Smooth muscle cell (in vitro differentiated cells): Measurements from ENCODE around the gene NXF2B. TPM values are rescaled to one million over a fixed set of nuclear protein-coding genes. Genes with fewer than 3 reads are reported as not detected.

Experiments used
- DNase-seq: peaks from one replicate; lab custom pipeline; 2025; ENCODE audit not compliant: unreplicated experiment; lab: John Stamatoyannopoulos, UW
- H2AFZ ChIP-seq: fragments of 200-600 bp; sonication (generic); 2 replicates; pipeline ENCODE4 v1.6.0; 2016; ENCODE audit warnings: antibody characterized with exemption, low read depth, mild to moderate bottlenecking
- H3F3A ChIP-seq: fragments of 200-600 bp; sonication (generic); 2 replicates; pipeline ENCODE4 v1.6.0; 2017; ENCODE audit warnings: antibody characterized with exemption, low read depth
- H3K27ac ChIP-seq: fragments of 200-600 bp; sonication (generic); 2 replicates; pipeline ENCODE4 v1.5.1; 2016; ENCODE audit warnings: low read depth, mild to moderate bottlenecking
- H3K27me3 ChIP-seq: fragments of 200-600 bp; sonication (generic); 2 replicates; pipeline ENCODE4 v1.6.1; 2016; ENCODE audit warnings: low read depth, mild to moderate bottlenecking
- H3K36me3 ChIP-seq: fragments of 200-600 bp; sonication (generic); 2 replicates; pipeline ENCODE4 v1.5.1; 2016; ENCODE audit warnings: low read depth
- H3K4me1 ChIP-seq: fragments of 200-600 bp; sonication (generic); 2 replicates; pipeline ENCODE4 v1.5.1; 2016; ENCODE audit warnings: low read depth
- H3K4me2 ChIP-seq: fragments of 200-600 bp; sonication (generic); 2 replicates; pipeline ENCODE4 v1.6.0; 2016; ENCODE audit warnings: mild to moderate bottlenecking
- H3K4me3 ChIP-seq: fragments of 200-600 bp; sonication (generic); 2 replicates; pipeline ENCODE4 v1.5.1; 2016; ENCODE audit warnings: mild to moderate bottlenecking
- H3K79me2 ChIP-seq: fragments of 200-600 bp; sonication (generic); 2 replicates; pipeline ENCODE4 v1.6.0; 2016; ENCODE audit warnings: low read depth, mild to moderate bottlenecking
- H3K9ac ChIP-seq: fragments of 200-600 bp; sonication (generic); 2 replicates; pipeline ENCODE4 v1.6.0; 2016; ENCODE audit warnings: low read depth
- H3K9me3 ChIP-seq: fragments of 200-600 bp; sonication (generic); replicated peaks from 2 replicates; pipeline ENCODE4 v1.5.1; 2016; ENCODE audit warnings: low read depth
- H4K20me1 ChIP-seq: fragments of 200-600 bp; sonication (generic); 2 replicates; pipeline ENCODE4 v1.6.0; 2016; ENCODE audit warnings: low read depth
- CTCF ChIP-seq: fragments of 200-600 bp; sonication (generic); IDR thresholded peaks from 2 replicates; pipeline ENCODE4 v1.5.1; 2017; ENCODE audit warnings: borderline replicate concordance, mild to moderate bottlenecking, antibody characterized with exemption; ENCODE audit not compliant: insufficient read depth, poor library complexity, severe bottlenecking
- WGBS: methylation state at CpG from one replicate; pipeline ENCODE4 v1.1.7; 2016; ENCODE audit warnings: low lambda C conversion rate; 5-methylcytosine and 5-hydroxymethylcytosine counted together
- polyA plus RNA-seq: library from polyadenylated mRNA; unstranded; fragments of >200 nt; fragmentation: Nextera tagmentation; extraction: Ambion mirVana; gene quantifications from 2 replicates; pipeline ENCODE4 v1.2.1, GENCODE V29; 2016
- total RNA-seq: library from RNA; depleted of rRNA; stranded (reverse); fragments of >200 nt; gene quantifications from 2 replicates; pipeline ENCODE4 v1.2.3, GENCODE V29; 2014

NXF2B gene
- total and polyA plus RNA-seq, 2 experiments from 2014 or later = not detected

GRCh38 chrX:102338162-102338561, 101.6 kb downstream of the NXF2B start:
- Histone ChIP-seq H3K4me2 (no peak overlapping the region), H3F3A (no peaks in the 10 kb centered on the region), H3K79me2 (no peaks in the 10 kb centered on the region), H3K27ac (no peak overlapping the region), H3K9ac (no peak overlapping the region), H3K4me3 (no peak overlapping the region), H3K4me1 (no peaks in the 10 kb centered on the region), H3K36me3 (no peaks in the 10 kb centered on the region), H3K9me3 (no peaks in the 10 kb centered on the region), H4K20me1 (no peaks in the 10 kb centered on the region), H3K27me3 (no peaks in the 10 kb centered on the region), H2AFZ (no peak overlapping the region)
- WGBS = 62% methylated on average over 4 of the region's 4 CpGs
- TF ChIP-seq CTCF = no peak
- DNase-seq = no peak

Other genes starting within 250 kb of the NXF2B start
- gene TCP11X1, start 224.7 kb downstream of the NXF2B start, total RNA-seq = not detected in 2 replicates
- gene TCP11X1, start 224.7 kb downstream of the NXF2B start, polyA plus RNA-seq = not detected in 2 replicates
- gene NXF2, start 192.8 kb downstream of the NXF2B start, total RNA-seq = not detected in 2 replicates
- not detected in 2 replicates for gene NXF2, start 192.8 kb downstream of the NXF2B start, polyA plus RNA-seq
- gene TCP11X2, start 31.8 kb upstream of the NXF2B start, total RNA-seq = not detected in 2 replicates
- not detected in 2 replicates for gene TCP11X2, start 31.8 kb upstream of the NXF2B start, polyA plus RNA-seq
- gene TMSB15A, start 76.7 kb upstream of the NXF2B start, total RNA-seq = 12.8 and 21.6 TPM in 2 replicates
- gene TMSB15A, start 76.7 kb upstream of the NXF2B start, polyA plus RNA-seq = 15.8 and 26.7 TPM in 2 replicates
- gene ARMCX5, start 159.5 kb upstream of the NXF2B start, total RNA-seq = 12.9 and 18.9 TPM in 2 replicates
- gene ARMCX5, start 159.5 kb upstream of the NXF2B start, polyA plus RNA-seq = 5.7 and 7.2 TPM in 2 replicates
- gene GPRASP1, start 211.5 kb upstream of the NXF2B start, total RNA-seq = 2.5 and 2.6 TPM in 2 replicates
- gene GPRASP1, start 211.5 kb upstream of the NXF2B start, polyA plus RNA-seq = 1.8 and 1.9 TPM in 2 replicates